NCI-H1930 (cell line): ENCODE measurements around the gene SMARCC2.
"Not testable (repeated sequence)": the region's sequence is repeated elsewhere in the genome, so short reads cannot be mapped to it uniquely, and the experiment has no call there.

ENCODE experiments used
- DNase-seq, 2 experiments: peaks; one replicate each; lab custom pipeline; 2025; lab: John Stamatoyannopoulos, UW

SMARCC2 gene

GRCh38 chr12:56120158-56120846, 69.0 kb downstream of the SMARCC2 start:
- no peak for DNase-seq

GRCh38 chr12:56119361-56119796, 69.9 kb downstream of the SMARCC2 start:
- DNase-seq: peak; percentile 55 to 71

GRCh38 chr12:56118688-56119357, 70.5 kb downstream of the SMARCC2 start:
- DNase-seq: no peak

GRCh38 chr12:56117778-56118687, 71.2 kb downstream of the SMARCC2 start, which contains the start of gene ZC3H10:
Gene ZC3H10, plus strand, starts transcription at chr12:56118266. Its CDS starts 2,297 bp downstream, at chr12:56120563.
- DNase-seq: peak; percentile 98

DNA sequence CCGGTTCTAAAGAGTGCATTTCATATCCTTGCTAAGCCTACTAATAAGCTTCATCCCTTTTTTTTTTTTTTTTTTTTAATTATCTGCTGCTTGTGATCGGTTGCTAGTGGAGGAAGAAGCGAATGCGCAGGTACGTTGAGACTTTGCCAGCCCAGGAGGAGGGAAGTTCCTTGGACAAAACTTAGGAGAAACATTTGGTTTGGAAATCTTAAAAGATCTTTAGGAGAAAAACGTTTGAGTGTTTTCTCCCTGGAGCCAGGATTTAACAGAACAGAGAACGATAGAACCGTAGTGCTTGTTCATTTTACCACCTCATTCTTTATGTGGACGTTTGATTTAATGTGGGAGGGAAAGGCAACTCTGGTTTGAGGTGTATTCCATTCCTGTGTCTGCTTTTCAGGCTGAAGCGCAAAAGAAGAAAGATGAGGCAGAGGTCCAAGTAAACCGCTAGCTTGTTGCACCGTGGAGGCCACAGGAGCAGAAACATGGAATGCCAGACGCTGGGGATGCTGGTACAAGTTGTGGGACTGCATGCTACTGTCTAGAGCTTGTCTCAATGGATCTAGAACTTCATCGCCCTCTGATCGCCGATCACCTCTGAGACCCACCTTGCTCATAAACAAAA, 72.1 kb downstream of the SMARCC2 start:
- not testable (repeated sequence) for DNase-seq

GRCh38 chr12:56116267-56117081, 72.8 kb downstream of the SMARCC2 start, which contains the start of gene RPL41:
Gene RPL41, plus strand, starts transcription at chr12:56116633.
- peak; percentile 90 to 95 for DNase-seq

DNA sequence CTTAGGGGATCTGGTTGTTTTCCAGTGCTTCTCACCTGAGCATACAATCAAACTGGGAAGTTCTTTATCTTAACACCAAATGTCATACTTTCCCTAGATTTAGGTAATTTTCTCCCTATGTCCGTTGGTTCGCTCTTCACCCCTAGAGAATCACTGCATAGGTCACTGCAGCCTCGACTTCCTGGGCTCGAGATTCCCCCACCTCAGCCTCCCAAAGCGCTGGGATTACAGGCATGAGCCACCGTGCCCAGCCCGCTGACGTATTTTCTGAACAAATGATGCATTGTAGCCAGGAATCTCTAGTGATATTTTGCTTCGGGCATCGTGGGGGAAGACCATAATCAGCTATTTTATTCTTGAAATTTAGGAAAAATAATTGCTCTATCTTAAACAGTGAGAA, 74.0 kb downstream of the SMARCC2 start:
- DNase-seq: no peak

DNA sequence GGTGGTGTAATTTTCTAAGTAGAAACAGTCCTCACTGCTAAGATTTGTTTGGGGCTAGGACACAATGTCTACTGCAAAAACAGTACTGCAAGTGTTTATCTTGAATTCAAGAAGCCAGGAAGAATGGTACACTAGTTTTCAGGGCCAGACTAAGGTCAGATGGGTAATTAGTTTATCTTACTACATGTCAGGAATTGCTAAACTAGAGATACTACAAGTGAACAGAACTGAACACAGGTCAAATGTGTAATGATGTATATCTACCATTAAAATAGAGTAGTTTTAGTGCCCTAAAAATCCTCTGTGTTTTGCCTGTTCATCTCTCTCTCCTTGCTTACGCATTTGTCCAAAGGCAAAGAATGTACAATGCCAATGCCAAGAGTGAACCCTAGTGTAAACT, 75.2 kb downstream of the SMARCC2 start:
- DNase-seq: no peak
